Adrenal gland (tissue), 12 donors: ENCODE results near the gene LRFN5. TPM values are rescaled to one million over a fixed set of nuclear protein-coding genes. Genes with fewer than 3 reads are reported as not detected.

Experiments
- DNase-seq, 7 donors: peaks; one replicate each; pipeline ENCODE4 v3.0.0-alpha.2; 2019 to 2020
- H3K27ac ChIP-seq, 5 donors: fragments of 200-600 bp; sonication (generic) in 4 of 5; 1 replicate in 3 of 5; 2 replicates in 2 of 5; pipeline versions ENCODE4 v1.5.1 to v1.8.0; 2016 to 2020; ENCODE audit warnings: mild to moderate bottlenecking in 1 of 5
- H3K27me3 ChIP-seq: fragments of 200-600 bp; 2 replicates; pipeline ENCODE4 v1.8.0; 2021
- H3K36me3 ChIP-seq, 2 donors: fragments of 200-600 bp; replicated peaks in 1 of 2; 1 replicate in 1 of 2; 2 replicates in 1 of 2; pipeline versions ENCODE4 v1.5.1 to v1.8.0; 2018 to 2022
- H3K4me1 ChIP-seq, 2 donors: fragments of 200-600 bp; replicated peaks in 1 of 2; 1 replicate in 1 of 2; 2 replicates in 1 of 2; pipeline versions ENCODE4 v1.5.1 to v1.8.0; 2018 to 2021
- H3K4me3 ChIP-seq, 4 donors: fragments of 200-600 bp; sonication (generic) in 3 of 4; one replicate each; pipeline ENCODE4 v1.5.1; 2016 to 2018
- H3K9me3 ChIP-seq, 3 donors: fragments of 200-600 bp; sonication (generic) in 1 of 3; replicated peaks in 1 of 3; 1 replicate in 2 of 3; 2 replicates in 1 of 3; pipeline versions ENCODE4 v1.5.1 to v1.8.0; 2016 to 2021
- CTCF ChIP-seq, 6 experiments: fragments of 450-650 bp in 4 of 6; fragments of 200-600 bp in 2 of 6; sonication (generic) in 1 of 6; IDR thresholded peaks; 1 replicate in 5 of 6; 2 replicates in 1 of 6; pipeline versions ENCODE4 v1.5.1 to v1.8.0; 2016 to 2021; ENCODE audit warnings: antibody characterized with exemption in 6 of 6, mild to moderate bottlenecking in 2 of 6, moderate library complexity in 1 of 6
- POLR2A ChIP-seq, 2 donors: fragments of 450-650 bp; IDR thresholded peaks; one replicate each; pipeline ENCODE4 v1.6.1; 2017; ENCODE audit warnings: antibody characterized with exemption in 2 of 2, mild to moderate bottlenecking in 2 of 2, moderate library complexity in 1 of 2
- WGBS, 4 donors: extraction: QIAGEN DNeasy Blood & Tissue Kit in 2 of 4; methylation state at CpG; one replicate each; pipeline versions ENCODE4 v1.1.5 to v1.1.7; 2013 to 2017; 5-methylcytosine and 5-hydroxymethylcytosine counted together
- intact Hi-C, 2 donors: fragments of 100-400 bp; cut with DNase I; formaldehyde crosslinking; loops; one replicate each; pipeline versions ENCODE4 v1.14.1 to v1.15.0; 2022 to 2023
- polyA plus RNA-seq, 3 donors: library from polyadenylated mRNA; stranded (reverse); fragments of 200-250 nt in 2 of 3; fragments of 350-450 nt in 1 of 3; fragmentation: Illumina TruSeq in 1 of 3; extraction: RNeasy Lipid Tissue Mini Kit (QIAGEN cat#74804) in 1 of 3; gene quantifications; one replicate each; pipeline ENCODE4 v1.2.3, GENCODE V29; 2013 to 2014
- total RNA-seq, 9 donors: library from RNA; depleted of rRNA in 4 of 9; stranded (reverse); fragments of >200 nt in 4 of 9; fragments of 120-200 nt in 1 of 9; fragmentation: NEBNext Ultra II Directional in 1 of 9; extraction: Animal tissue kit (Norgen Biotek cat#: 25700) in 1 of 9; gene quantifications; one replicate each; pipeline versions ENCODE4 v1.1.0 to v1.2.4, GENCODE V29; 2013 to 2023
- donor health status: healthy with polysubstance abuse.
- donor health status: Bipolar disorder and iron deficiency.
- donor health status: DM: yes; HTN: yes; CAD: no.
- donor health status: DM: no; HTN: no; CAD: no.
- donor health status: DM: no; HTN: no; CAD: no.
- donor health status: DM: yes; HTN: yes; CAD: no.

LRFN5 gene
- total and polyA plus RNA-seq, 12 donors, result 1.7 to 18.2 (median 6.3) TPM

DNA sequence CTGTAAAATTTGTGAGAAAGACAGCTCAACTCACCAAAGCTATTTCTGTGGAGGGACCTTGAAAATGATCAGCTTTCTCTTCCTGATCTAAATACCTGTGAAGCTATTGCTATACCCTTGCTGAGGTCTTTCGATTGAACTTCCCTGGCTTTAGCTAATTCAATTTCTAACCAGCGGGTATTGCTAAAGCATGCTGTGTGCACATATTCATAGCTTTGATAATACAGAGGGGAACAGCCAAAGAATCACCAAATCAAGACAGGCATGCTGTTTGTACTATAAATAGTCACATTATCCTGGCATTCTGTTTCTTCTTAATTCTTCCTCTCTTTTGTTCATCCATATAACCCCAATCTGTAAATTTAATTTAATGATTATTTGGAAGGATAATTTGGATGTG, 233.0 kb downstream of the LRFN5 start:
- no peak for DNase-seq
- Histone ChIP-seq H3K9me3 (no peaks in the 10 kb centered on the region), H3K27ac (no peak overlapping the region), H3K4me1 (no peaks in the 10 kb centered on the region), H3K36me3 (no peaks in the 10 kb centered on the region), H3K4me3 (no peak overlapping the region), H3K27me3 (no peaks in the 10 kb centered on the region)
- TF ChIP-seq POLR2A (IDR thresholded peaks at IDR 0.05) (no peak), CTCF (IDR thresholded peaks at IDR 0.05) (no peak)
- WGBS, 4 donors, result 77 to 81% (median 79%) methylated on average over 2 of the region's 2 CpGs
- intact Hi-C loops, result no loop called here

- WGBS, 4 donors, result 72 to 82% (median 78%) methylated on average over 2 of the region's 2 CpGs
- TF ChIP-seq CTCF (IDR thresholded peaks at IDR 0.05) (no peak), POLR2A (IDR thresholded peaks at IDR 0.05) (no peak)
- intact Hi-C loops, result no loop called here
- H3K4me1 ChIP-seq, result no peaks in the 10 kb centered on the region
- H3K27me3 ChIP-seq, result no peaks in the 10 kb centered on the region
- H3K36me3 ChIP-seq, result no peaks in the 10 kb centered on the region
- no peak overlapping the region for H3K27ac ChIP-seq
- no peak for DNase-seq
- no peaks in the 10 kb centered on the region for H3K9me3 ChIP-seq
- H3K4me3 ChIP-seq, result no peak overlapping the region
Observed at GRCh38 chr14:41859336-41859735, 252.7 kb downstream of the LRFN5 start.

DNA sequence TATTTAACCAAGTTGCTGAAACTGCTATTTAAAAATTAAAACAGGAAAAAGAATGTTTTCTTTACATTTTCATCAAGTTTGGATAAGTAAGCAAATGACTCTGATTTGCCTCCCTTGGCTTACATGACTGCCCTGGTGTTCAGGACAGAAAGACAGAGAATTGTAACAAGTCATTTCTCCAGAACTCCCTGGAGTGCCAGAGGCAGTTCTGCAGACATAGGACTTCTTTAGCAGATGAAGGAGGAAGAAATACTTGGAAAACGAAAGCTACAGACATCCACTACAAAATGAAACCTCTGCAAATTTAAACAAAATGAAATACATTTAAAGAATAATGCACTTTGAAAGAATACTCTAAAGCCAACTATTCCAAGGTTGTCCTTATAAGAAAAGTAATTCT, 253.9 kb downstream of the LRFN5 start:
- Histone ChIP-seq H3K4me1 (no peaks in the 10 kb centered on the region), H3K4me3 (no peak overlapping the region), H3K9me3 (no peaks in the 10 kb centered on the region), H3K27me3 (no peaks in the 10 kb centered on the region), H3K36me3 (no peaks in the 10 kb centered on the region), H3K27ac (no peak overlapping the region)
- no peak for DNase-seq
- WGBS, 4 donors, result 50 to 67% (median 61%) methylated on average over 1 of the region's 1 CpG
- intact Hi-C loops, result no loop called here
- TF ChIP-seq POLR2A (IDR thresholded peaks at IDR 0.05), result no peak
- no peak for TF ChIP-seq CTCF (IDR thresholded peaks at IDR 0.05)

DNA sequence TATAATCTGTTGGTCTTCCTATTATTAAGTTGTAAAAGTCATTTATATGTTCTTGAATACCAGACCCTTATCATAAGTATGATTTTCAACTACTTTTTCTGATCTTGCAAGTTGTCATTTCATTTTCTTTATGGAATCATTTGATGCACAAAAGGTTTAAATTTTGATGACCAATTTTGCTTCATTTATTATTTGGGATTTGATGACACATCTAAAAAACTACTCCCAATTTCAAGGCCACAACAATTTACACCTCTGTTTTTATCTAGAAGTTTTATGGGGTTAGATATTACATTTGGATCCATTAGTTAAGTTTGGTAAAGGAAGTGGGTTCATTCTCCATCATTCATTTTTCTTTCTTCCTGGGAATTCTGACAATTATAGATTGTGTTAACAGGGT, 259.2 kb downstream of the LRFN5 start:
- intact Hi-C loops, result no loop called here
- H3K4me1 ChIP-seq, result no peaks in the 10 kb centered on the region
- TF ChIP-seq CTCF (IDR thresholded peaks at IDR 0.05), result no peak

More for the DNA sequence above, 259.2 kb downstream of the LRFN5 start:
- no peak for DNase-seq
- no peak overlapping the region for H3K27ac ChIP-seq
- H3K27me3 ChIP-seq, result no peaks in the 10 kb centered on the region
- no peaks in the 10 kb centered on the region for H3K9me3 ChIP-seq
- H3K36me3 ChIP-seq, result no peaks in the 10 kb centered on the region
- H3K4me3 ChIP-seq, result no peak overlapping the region
